ENCODE measurements around the gene CLSTN1. TPM values are rescaled to one million over a fixed set of nuclear protein-coding genes. Genes with fewer than 3 reads are reported as not detected.

CLSTN1 gene
- total and polyA plus RNA-seq, 4 donors: 131 to 366 (median 280) TPM

DNA sequence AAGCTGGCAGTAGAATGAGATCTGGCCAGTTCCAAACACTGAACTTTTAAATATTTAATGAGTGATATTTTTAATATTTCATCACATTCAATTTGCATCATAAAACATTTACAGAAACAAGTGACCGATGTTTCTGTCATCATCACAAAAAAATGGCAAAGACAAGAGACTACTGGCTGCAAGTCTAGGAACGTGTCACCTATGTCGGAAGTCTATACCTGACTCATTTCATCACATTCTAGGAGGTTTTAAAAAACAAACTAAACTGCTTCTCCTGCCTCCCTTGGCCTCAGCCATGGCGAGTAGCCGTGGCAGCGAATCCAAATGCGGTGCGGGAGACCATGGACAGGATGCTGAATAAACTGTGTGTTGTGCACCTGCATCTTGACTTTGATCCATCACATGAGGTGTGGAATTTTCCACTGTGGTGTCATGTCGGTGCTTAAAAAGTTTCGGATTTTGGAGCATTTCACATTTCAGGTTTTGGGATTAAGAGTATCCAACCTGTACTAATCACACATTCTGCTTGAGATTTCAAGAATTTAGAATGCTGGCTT lies 43.1 kb downstream of the CLSTN1 start:
- Histone ChIP-seq H3K36me3 (ENCODE audit: control insufficient read depth, insufficient read depth, low read length) (no peaks in the 10 kb centered on the region), H3K27me3 (ENCODE audit: control insufficient read depth, insufficient read depth, low read length) (no peaks in the 10 kb centered on the region), H3K9me3 (ENCODE audit: control insufficient read depth, insufficient read depth, low read length) (no peaks in the 10 kb centered on the region), H3K4me3 (ENCODE audit: low read depth, low read length) (no peak overlapping the region), H3K27ac (ENCODE audit: low read depth, low read length) (no peak overlapping the region), H3K4me1 (ENCODE audit: control insufficient read depth, insufficient read depth, low read length) (no peaks in the 10 kb centered on the region)
- 84% methylated on average over 6 of the region's 10 CpGs for WGBS (ENCODE audit: insufficient coverage)
- peak in 1 of 6 donors; percentile 47 for DNase-seq (ENCODE audit: low read depth in 4 of 6, low spot score in 6 of 6)

DNA sequence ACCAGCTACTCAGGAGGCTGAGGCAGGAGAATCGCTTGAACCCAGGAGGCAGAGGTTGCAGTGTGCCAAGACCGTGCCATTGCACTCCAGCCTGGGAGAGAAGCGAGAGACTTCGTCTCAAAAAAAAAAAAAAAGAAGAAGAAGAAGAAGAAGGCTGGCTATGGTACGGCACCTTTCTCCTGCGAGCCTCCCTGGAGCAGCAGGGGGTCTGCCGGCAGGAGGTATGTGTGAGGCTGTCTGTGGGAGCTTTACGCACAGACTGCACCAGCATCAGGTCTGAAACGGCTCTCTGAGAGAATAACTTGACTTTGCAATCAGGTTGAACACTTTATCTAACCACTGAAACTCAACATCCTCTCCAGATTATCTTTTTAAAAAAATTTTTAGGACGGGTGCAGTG lies 44.9 kb downstream of the CLSTN1 start:
- WGBS (ENCODE audit: insufficient coverage): 92% methylated on average over 10 of the region's 10 CpGs
- no peaks in the 10 kb centered on the region for H3K9me3 ChIP-seq (ENCODE audit: control insufficient read depth, insufficient read depth, low read length)
- no peaks in the 10 kb centered on the region for H3K27me3 ChIP-seq (ENCODE audit: control insufficient read depth, insufficient read depth, low read length)
- no peak for DNase-seq (ENCODE audit: low read depth in 4 of 6, low spot score in 6 of 6)
- H3K4me3 ChIP-seq (ENCODE audit: low read depth, low read length): no peak overlapping the region
- H3K4me1 ChIP-seq (ENCODE audit: control insufficient read depth, insufficient read depth, low read length): no peaks in the 10 kb centered on the region
- no peak overlapping the region for H3K27ac ChIP-seq (ENCODE audit: low read depth, low read length)
- no peaks in the 10 kb centered on the region for H3K36me3 ChIP-seq (ENCODE audit: control insufficient read depth, insufficient read depth, low read length)

- H3K27me3 ChIP-seq (ENCODE audit: control insufficient read depth, insufficient read depth, low read length): no peaks in the 10 kb centered on the region
- no peak overlapping the region for H3K4me3 ChIP-seq (ENCODE audit: low read depth, low read length)
- peaks cover 10% of the 10 kb centered on the region for H3K36me3 ChIP-seq (ENCODE audit: control insufficient read depth, insufficient read depth, low read length)
- 100% methylated on average over 1 of the region's 2 CpGs for WGBS (ENCODE audit: insufficient coverage)
- H3K4me1 ChIP-seq (ENCODE audit: control insufficient read depth, insufficient read depth, low read length): no peaks in the 10 kb centered on the region
- H3K9me3 ChIP-seq (ENCODE audit: control insufficient read depth, insufficient read depth, low read length): no peaks in the 10 kb centered on the region
- H3K27ac ChIP-seq (ENCODE audit: low read depth, low read length): no peak overlapping the region
- DNase-seq (ENCODE audit: low read depth in 4 of 6, low spot score in 6 of 6): no peak
Observed at GRCh38 chr1:9776685-9777084, 47.1 kb downstream of the CLSTN1 start.

- no peak overlapping the region for H3K27ac ChIP-seq (ENCODE audit: low read depth, low read length)
- no peaks in the 10 kb centered on the region for H3K4me1 ChIP-seq (ENCODE audit: control insufficient read depth, insufficient read depth, low read length)
- H3K4me3 ChIP-seq (ENCODE audit: low read depth, low read length): no peak overlapping the region
- 72% methylated on average over 14 of the region's 20 CpGs for WGBS (ENCODE audit: insufficient coverage)
- H3K9me3 ChIP-seq (ENCODE audit: control insufficient read depth, insufficient read depth, low read length): no peaks in the 10 kb centered on the region
- peaks cover 17% of the 10 kb centered on the region for H3K36me3 ChIP-seq (ENCODE audit: control insufficient read depth, insufficient read depth, low read length)
- no peaks in the 10 kb centered on the region for H3K27me3 ChIP-seq (ENCODE audit: control insufficient read depth, insufficient read depth, low read length)
- no peak for DNase-seq (ENCODE audit: low read depth in 4 of 6, low spot score in 6 of 6)
Observed at GRCh38 chr1:9774712-9775679, 48.8 kb downstream of the CLSTN1 start.

- Histone ChIP-seq H3K27ac (ENCODE audit: low read depth, low read length) (no peak overlapping the region), H3K4me3 (ENCODE audit: low read depth, low read length) (no peak overlapping the region), H3K4me1 (ENCODE audit: control insufficient read depth, insufficient read depth, low read length) (no peaks in the 10 kb centered on the region), H3K9me3 (ENCODE audit: control insufficient read depth, insufficient read depth, low read length) (no peaks in the 10 kb centered on the region), H3K27me3 (ENCODE audit: control insufficient read depth, insufficient read depth, low read length) (no peaks in the 10 kb centered on the region), H3K36me3 (ENCODE audit: control insufficient read depth, insufficient read depth, low read length) (peaks cover 22% of the 10 kb centered on the region)
- WGBS (ENCODE audit: insufficient coverage): 79% methylated on average over 6 of the region's 10 CpGs
- DNase-seq (ENCODE audit: low read depth in 4 of 6, low spot score in 6 of 6): no peak
Observed at GRCh38 chr1:9770298-9770697, 53.5 kb downstream of the CLSTN1 start.

GRCh38 chr1:9768983-9769382 lies 54.8 kb downstream of the CLSTN1 start:
- WGBS (ENCODE audit: insufficient coverage): 60% methylated on average over 1 of the region's 3 CpGs
- H3K36me3 ChIP-seq (ENCODE audit: control insufficient read depth, insufficient read depth, low read length): peaks cover 23% of the 10 kb centered on the region
- no peak overlapping the region for H3K27ac ChIP-seq (ENCODE audit: low read depth, low read length)
- DNase-seq (ENCODE audit: low read depth in 4 of 6, low spot score in 6 of 6): no peak
- H3K27me3 ChIP-seq (ENCODE audit: control insufficient read depth, insufficient read depth, low read length): no peaks in the 10 kb centered on the region
- H3K4me1 ChIP-seq (ENCODE audit: control insufficient read depth, insufficient read depth, low read length): no peaks in the 10 kb centered on the region
- no peak overlapping the region for H3K4me3 ChIP-seq (ENCODE audit: low read depth, low read length)
- no peaks in the 10 kb centered on the region for H3K9me3 ChIP-seq (ENCODE audit: control insufficient read depth, insufficient read depth, low read length)

DNA sequence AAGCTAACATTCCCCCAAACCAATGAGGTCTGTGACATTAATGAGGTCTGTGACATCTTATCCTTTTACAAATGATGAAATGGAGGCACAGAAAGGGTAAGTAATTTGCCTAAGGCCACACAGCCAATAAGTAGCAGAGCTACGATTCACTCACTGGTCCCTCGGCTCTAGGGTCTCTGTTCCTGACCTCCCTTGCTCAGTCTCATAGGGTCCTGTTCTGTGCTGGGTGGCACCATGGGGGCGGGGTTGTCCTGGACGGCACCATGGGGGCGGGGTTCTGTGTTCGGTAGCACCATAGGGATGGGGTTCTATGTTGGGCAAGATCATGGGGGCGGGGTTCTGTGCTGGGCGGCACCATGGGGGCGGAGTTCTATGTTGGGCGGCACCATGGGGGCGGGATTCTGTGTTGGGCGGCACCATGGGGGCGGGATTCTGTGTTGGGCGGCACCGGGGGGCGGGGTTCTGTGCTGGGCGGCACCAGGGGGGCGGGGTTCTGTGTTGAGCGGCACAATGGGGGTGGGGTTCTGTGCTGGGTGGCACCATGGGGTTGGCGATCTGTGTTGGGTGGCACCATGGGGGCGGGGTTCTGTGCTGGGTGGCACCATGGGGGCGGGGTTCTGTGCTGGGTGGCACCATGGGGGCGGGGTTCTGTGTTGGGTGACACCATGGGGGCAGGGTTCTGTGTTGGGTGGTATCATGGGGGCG lies 55.6 kb downstream of the CLSTN1 start:
- H3K9me3 ChIP-seq (ENCODE audit: control insufficient read depth, insufficient read depth, low read length): no peaks in the 10 kb centered on the region
- WGBS (ENCODE audit: insufficient coverage): 98% methylated on average over 11 of the region's 24 CpGs
- H3K4me1 ChIP-seq (ENCODE audit: control insufficient read depth, insufficient read depth, low read length): no peaks in the 10 kb centered on the region
- H3K36me3 ChIP-seq (ENCODE audit: control insufficient read depth, insufficient read depth, low read length): peaks cover 27% of the 10 kb centered on the region
- H3K4me3 ChIP-seq (ENCODE audit: low read depth, low read length): no peak overlapping the region
- no peak for DNase-seq (ENCODE audit: low read depth in 4 of 6, low spot score in 6 of 6)
- H3K27ac ChIP-seq (ENCODE audit: low read depth, low read length): no peak overlapping the region
- no peaks in the 10 kb centered on the region for H3K27me3 ChIP-seq (ENCODE audit: control insufficient read depth, insufficient read depth, low read length)

DNA sequence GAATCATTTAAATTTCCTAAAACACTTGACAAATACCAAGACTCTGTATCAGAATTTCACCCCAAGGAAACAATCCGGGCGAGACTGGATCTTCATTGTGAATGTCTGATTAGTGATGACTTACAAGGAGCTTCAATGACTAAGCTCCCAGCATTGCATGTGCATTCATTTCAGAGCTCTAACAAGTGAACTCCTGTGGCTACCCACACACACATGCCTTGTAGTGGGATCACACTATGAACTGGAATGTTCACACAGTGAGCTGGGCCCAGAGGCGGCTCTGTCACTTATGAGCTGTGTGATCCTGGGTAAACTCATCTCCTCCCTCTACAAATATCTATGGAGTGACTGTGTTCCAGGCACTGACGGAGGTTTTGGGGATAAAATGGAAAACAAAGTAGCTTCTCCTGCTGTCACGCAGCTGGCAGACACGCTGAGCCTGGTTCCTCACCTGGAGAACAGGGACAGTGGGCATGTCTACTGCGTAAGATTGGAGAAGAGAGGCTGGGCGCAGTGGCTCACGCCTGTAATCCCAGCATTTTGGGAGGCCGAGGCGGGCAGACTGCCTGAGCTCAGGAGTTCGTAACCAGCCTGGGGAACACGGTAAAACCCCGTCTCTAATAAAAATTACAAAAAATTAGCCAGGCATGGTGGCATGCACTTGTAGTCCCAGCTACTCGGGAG lies 56.9 kb downstream of the CLSTN1 start:
- H3K9me3 ChIP-seq (ENCODE audit: control insufficient read depth, insufficient read depth, low read length): no peaks in the 10 kb centered on the region
- 93% methylated on average over 9 of the region's 15 CpGs for WGBS (ENCODE audit: insufficient coverage)
- H3K27me3 ChIP-seq (ENCODE audit: control insufficient read depth, insufficient read depth, low read length): no peaks in the 10 kb centered on the region
- peaks cover 28% of the 10 kb centered on the region for H3K36me3 ChIP-seq (ENCODE audit: control insufficient read depth, insufficient read depth, low read length)
- H3K4me3 ChIP-seq (ENCODE audit: low read depth, low read length): no peak overlapping the region
- H3K27ac ChIP-seq (ENCODE audit: low read depth, low read length): no peak overlapping the region
- peak in 1 of 6 donors; percentile 38 for DNase-seq (ENCODE audit: low read depth in 4 of 6, low spot score in 6 of 6)
- no peaks in the 10 kb centered on the region for H3K4me1 ChIP-seq (ENCODE audit: control insufficient read depth, insufficient read depth, low read length)

- no peaks in the 10 kb centered on the region for H3K9me3 ChIP-seq (ENCODE audit: control insufficient read depth, insufficient read depth, low read length)
- H3K36me3 ChIP-seq (ENCODE audit: control insufficient read depth, insufficient read depth, low read length): peaks cover 20% of the 10 kb centered on the region
- no peak overlapping the region for H3K27ac ChIP-seq (ENCODE audit: low read depth, low read length)
- DNase-seq (ENCODE audit: low read depth in 4 of 6, low spot score in 6 of 6): no peak
- no peaks in the 10 kb centered on the region for H3K27me3 ChIP-seq (ENCODE audit: control insufficient read depth, insufficient read depth, low read length)
- H3K4me1 ChIP-seq (ENCODE audit: control insufficient read depth, insufficient read depth, low read length): no peaks in the 10 kb centered on the region
- H3K4me3 ChIP-seq (ENCODE audit: low read depth, low read length): no peak overlapping the region
- WGBS (ENCODE audit: insufficient coverage): 50% methylated on average over 1 of the region's 3 CpGs
Observed at GRCh38 chr1:9764550-9764949, 59.2 kb downstream of the CLSTN1 start.
